IMR-90 (cell line): ENCODE measurements around the gene PCK2. TPM values are rescaled to one million over a fixed set of nuclear protein-coding genes. Genes with fewer than 3 reads are reported as not detected.

ENCODE experiments used
- ATAC-seq: fragments of 200-7000 bp; cut with Tn5 transposase; 2 replicates; pipeline ENCODE4 v1.9.1; 2020; ENCODE audit warnings: low read depth, mild to moderate bottlenecking, moderate library complexity
- BruUV-seq: library from RNA; stranded (reverse); fragments of 400-500 nt; replicated peaks from 2 replicates; lab custom pipeline; 2021; lab: Mats Ljungman, UMichigan
- CTCF ChIA-PET: fragments of 300-600 bp; formaldehyde crosslinking; extraction: SDS; loops from one replicate; lab custom pipeline; 2021; ENCODE audit warnings: antibody characterized with exemption; lab: Yijun Ruan, JAX
- POLR2A ChIA-PET: fragments of 300-600 bp; sonication (Branson Sonifier 250); formaldehyde crosslinking; loops from one replicate; lab custom pipeline; 2022; ENCODE audit warnings: antibody characterized with exemption; ENCODE audit not compliant: unreplicated experiment; lab: Charles Lee
- DNase-seq: peaks from one replicate; pipeline ENCODE4 v3.0.0; 2013
- H2AFZ ChIP-seq: replicated peaks from 2 replicates; pipeline ENCODE3; 2013; ENCODE audit warnings: low read length, mild to moderate bottlenecking; ENCODE audit not compliant: poor library complexity
- H2AK5ac ChIP-seq: 2 replicates; pipeline ENCODE4 v1.6.1; 2013; ENCODE audit warnings: low read depth, low read length, inconsistent platforms
- H2AK9ac ChIP-seq: replicated peaks from 2 replicates; pipeline ENCODE3; 2013; ENCODE audit warnings: mild to moderate bottlenecking, low read depth, low read length, moderate library complexity; ENCODE audit not compliant: poor library complexity
- H2BK120ac ChIP-seq: 2 replicates; pipeline ENCODE4 v1.6.1; 2013; ENCODE audit warnings: low read depth, low read length, inconsistent platforms
- H2BK15ac ChIP-seq: 3 replicates; pipeline ENCODE4 v1.6.1; 2013; ENCODE audit warnings: low read depth, low read length, inconsistent platforms
- H2BK20ac ChIP-seq: 2 replicates; pipeline ENCODE4 v1.6.1; 2013; ENCODE audit warnings: low read depth, mild to moderate bottlenecking, inconsistent platforms, low read length, moderate library complexity
- H2BK5ac ChIP-seq: 2 replicates; pipeline ENCODE4 v1.6.1; 2013; ENCODE audit warnings: mild to moderate bottlenecking, low read depth, low read length, inconsistent platforms; ENCODE audit not compliant: poor library complexity, severe bottlenecking
- H3K14ac ChIP-seq: replicated peaks from 2 replicates; pipeline ENCODE4 v1.6.1; 2013; ENCODE audit warnings: low read depth, low read length, inconsistent platforms
- H3K18ac ChIP-seq: 2 replicates; pipeline ENCODE4 v1.6.1; 2013; ENCODE audit warnings: low read depth, low read length, control low read depth
- H3K23ac ChIP-seq: 2 replicates; pipeline ENCODE4 v1.6.1; 2013; ENCODE audit warnings: low read depth, low read length, inconsistent platforms
- H3K27ac ChIP-seq: 2 replicates; pipeline ENCODE4 v1.5.1; 2013; ENCODE audit warnings: mild to moderate bottlenecking, control low read depth, low read length; ENCODE audit not compliant: insufficient read depth
- H3K27me3 ChIP-seq: 2 replicates; pipeline ENCODE4 v1.6.1; 2013; ENCODE audit warnings: low read length; ENCODE audit not compliant: control insufficient read depth, insufficient read depth
- H3K36me3 ChIP-seq: 2 replicates; pipeline ENCODE4 v1.6.1; 2013; ENCODE audit warnings: low read length, mixed read lengths; ENCODE audit not compliant: control insufficient read depth, insufficient read depth
- H3K4ac ChIP-seq: 2 replicates; pipeline ENCODE4 v1.6.1; 2013; ENCODE audit warnings: low read depth, low read length, inconsistent platforms
- H3K4me1 ChIP-seq: 2 replicates; pipeline ENCODE4 v1.6.1; 2013; ENCODE audit warnings: low read length, mixed read lengths; ENCODE audit not compliant: control insufficient read depth, insufficient read depth
- H3K4me2 ChIP-seq: 2 replicates; pipeline ENCODE4 v1.6.1; 2013; ENCODE audit warnings: low read depth, mild to moderate bottlenecking, control low read depth, low read length, moderate library complexity
- H3K4me3 ChIP-seq: 2 replicates; pipeline ENCODE4 v1.5.1; 2013; ENCODE audit warnings: low read depth, mild to moderate bottlenecking, control low read depth, low read length, moderate library complexity; ENCODE audit not compliant: insufficient read depth
- H3K56ac ChIP-seq: 2 replicates; pipeline ENCODE4 v1.6.1; 2013; ENCODE audit warnings: low read length, inconsistent platforms; ENCODE audit not compliant: insufficient read depth; ENCODE audit errors: extremely low read depth
- H3K79me1 ChIP-seq, 2 experiments: 2 replicates each; pipeline ENCODE4 v1.6.1; 2013; ENCODE audit warnings: low read length in 2 of 2, inconsistent platforms in 1 of 2, low read depth in 1 of 2
- H3K9ac ChIP-seq: 2 replicates; pipeline ENCODE4 v1.6.1; 2013; ENCODE audit warnings: low read depth, low read length, control low read depth
- H3K9me1 ChIP-seq: 2 replicates; pipeline ENCODE4 v1.6.1; 2013; ENCODE audit warnings: low read length, inconsistent platforms; ENCODE audit not compliant: insufficient read depth
- H3K9me3 ChIP-seq: 2 replicates; pipeline ENCODE4 v1.6.1; 2013; ENCODE audit warnings: low read length; ENCODE audit not compliant: control insufficient read depth, insufficient read depth
- H4K20me1 ChIP-seq: 2 replicates; pipeline ENCODE4 v1.6.1; 2013; ENCODE audit warnings: low read length, inconsistent platforms; ENCODE audit not compliant: insufficient read depth
- H4K5ac ChIP-seq: 2 replicates; pipeline ENCODE4 v1.6.1; 2013; ENCODE audit warnings: mild to moderate bottlenecking, low read depth, low read length, control low read depth
- H4K8ac ChIP-seq, 2 experiments: 2 replicates each; pipeline ENCODE4 v1.6.1; 2013; ENCODE audit warnings: low read depth in 2 of 2, low read length in 2 of 2, control low read depth in 1 of 2, inconsistent platforms in 1 of 2
- H4K91ac ChIP-seq: 2 replicates; pipeline ENCODE4 v1.6.1; 2013; ENCODE audit warnings: low read depth, low read length, inconsistent platforms; ENCODE audit not compliant: insufficient read depth
- BHLHE40 ChIP-seq: fragments of 150-350 bp; IDR thresholded peaks from 2 replicates; pipeline ENCODE4 v1.6.1; 2016; ENCODE audit warnings: mild to moderate bottlenecking, low read depth, low read length
- CEBPB ChIP-seq: IDR thresholded peaks from 2 replicates; pipeline ENCODE4 v1.6.1; 2012; ENCODE audit warnings: low read depth, low read length, improper control_type of control experiment
- CTCF ChIP-seq: conservative IDR thresholded peaks from 2 replicates; pipeline ENCODE4 v1.5.1; 2012; ENCODE audit warnings: mild to moderate bottlenecking, low read depth, low read length, improper control_type of control experiment
- MAZ ChIP-seq: IDR thresholded peaks from 2 replicates; pipeline ENCODE4 v1.6.1; 2012; ENCODE audit warnings: low read depth, mild to moderate bottlenecking, low read length, improper control_type of control experiment, moderate library complexity, borderline replicate concordance
- NFE2L2 ChIP-seq: fragments of 150-350 bp; IDR thresholded peaks from 2 replicates; pipeline ENCODE4 v1.6.1; 2016; ENCODE audit warnings: low read depth, mild to moderate bottlenecking, low read length
- RCOR1 ChIP-seq: IDR thresholded peaks from 2 replicates; pipeline ENCODE4 v1.6.1; 2012; ENCODE audit warnings: mild to moderate bottlenecking, low read length, improper control_type of control experiment; ENCODE audit not compliant: insufficient replicate concordance
- SMC3 ChIP-seq: fragments of 150-350 bp; IDR thresholded peaks from 2 replicates; pipeline ENCODE4 v1.6.1; 2016; ENCODE audit warnings: low read depth, mild to moderate bottlenecking, antibody characterized with exemption, low read length, moderate library complexity
- USF2 ChIP-seq: fragments of 150-350 bp; IDR thresholded peaks from 2 replicates; pipeline ENCODE4 v1.6.1; 2017; ENCODE audit warnings: mild to moderate bottlenecking, antibody characterized with exemption, low read length, low read depth
- WGBS, 2 experiments: methylation state at CpG; one replicate each; pipeline versions ENCODE4 v1.1.5 to v1.1.7; 2013; ENCODE audit warnings: missing lambda C conversion rate in 2 of 2; ENCODE audit not compliant: insufficient read length in 1 of 2; ENCODE audit errors: extremely low coverage in 2 of 2; 5-methylcytosine and 5-hydroxymethylcytosine counted together
- dilution Hi-C: fragments of 300-500 bp; cut with HindIII; formaldehyde crosslinking; loops from one replicate; pipeline ENCODE4 v1.14.3; 2018; ENCODE audit warnings: low sequenced_read_pairs; ENCODE audit not compliant: unreplicated experiment
- in situ Hi-C: fragments of 300-500 bp; cut with MboI; formaldehyde crosslinking; loops from 3 replicates; pipeline ENCODE4 v1.14.3; 2019; ENCODE audit warnings: low sequenced_read_pairs, inconsistent platforms, mixed read lengths
- intact Hi-C: fragments of 100-400 bp; cut with micrococcal nuclease; formaldehyde crosslinking; loops from 2 replicates; pipeline ENCODE4 v1.10.0; 2022
- polyA plus RNA-seq, 3 experiments: library from polyadenylated mRNA; depleted of rRNA; stranded (reverse); fragments of >200 nt; gene quantifications; 2 replicates each; pipeline ENCODE4 v1.2.3, GENCODE V29; 2012; ENCODE audit warnings: low replicate concordance in 1 of 3
- total RNA-seq: library from RNA; depleted of rRNA; stranded (reverse); fragments of >200 nt; gene quantifications from 2 replicates; pipeline ENCODE4 v1.2.3, GENCODE V29; 2012

The PCK2 gene
- total and polyA plus RNA-seq, 2 of the 4 experiments (the other 2 are of a cell fraction): 13.4 to 29.4 TPM

- H2AK9ac ChIP-seq: no peak overlapping the region
- no peak overlapping the region for H4K8ac ChIP-seq
- no peak overlapping the region for H4K91ac ChIP-seq
- no peak overlapping the region for H4K5ac ChIP-seq
- H3K9me1 ChIP-seq: 0 out of 2 replicates have a peak, but pooled peaks cover 3% of the 10 kb centered on the region
- no peak for DNase-seq
- no peak overlapping the region for H3K4ac ChIP-seq
- intact Hi-C loops (no loop called here), dilution Hi-C loops (no loop called here), in situ Hi-C loops (no loop called here)
- H2AK5ac ChIP-seq: no peak overlapping the region
- no peak overlapping the region for H2BK20ac ChIP-seq
- no peak overlapping the region for H3K9ac ChIP-seq
- no peak overlapping the region for H3K4me3 ChIP-seq
- peaks cover 3% of the 10 kb centered on the region; the same call in 1 of the 2 replicates for H4K20me1 ChIP-seq
- H2BK5ac ChIP-seq: no peak overlapping the region
- H3K14ac ChIP-seq: no peak overlapping the region
- no peaks in the 10 kb centered on the region for H3K9me3 ChIP-seq
- ChIA-PET CTCF (interaction anchor here (1.4 kb wide), 1 partner anchor 55 kb away, joined by 4 read pairs; no protein-coding TSS in a partner anchor), POLR2A (no interaction called here)
- no CpG with 5 or more reads among the region's 6 CpGs for WGBS, 2 experiments
- no peak for ATAC-seq
- no peak overlapping the region for H3K18ac ChIP-seq
- no peak overlapping the region for H2BK15ac ChIP-seq
- no peak overlapping the region for H2AFZ ChIP-seq
- no peaks in the 10 kb centered on the region for H3K36me3 ChIP-seq
- H3K23ac ChIP-seq: no peak overlapping the region
- no peak overlapping the region for H2BK120ac ChIP-seq
- no peaks in the 10 kb centered on the region for H3K79me1 ChIP-seq
- peaks cover 34% of the 10 kb centered on the region; the same call in 1 of the 2 replicates for H3K27me3 ChIP-seq
- no peak overlapping the region for H3K56ac ChIP-seq
- TF ChIP-seq CEBPB: no peak
- no peak for TF ChIP-seq RCOR1
- no peak for TF ChIP-seq USF2
- no peak for TF ChIP-seq SMC3
- TF ChIP-seq BHLHE40: no peak
- no peak for TF ChIP-seq CTCF
- no peak for TF ChIP-seq NFE2L2
- no peak for TF ChIP-seq MAZ
- H3K27ac ChIP-seq: no peak overlapping the region
- no peak overlapping the region for H3K4me2 ChIP-seq
- BruUV-seq: no TSS peak
- peaks cover 5% of the 10 kb centered on the region; the same call in 1 of the 2 replicates for H3K4me1 ChIP-seq
Observed at GRCh38 chr14:24054324-24054641, 39.8 kb upstream of the PCK2 start.
